Kidney epithelial cell (primary cell): ENCODE results near the gene CTNNA3. TPM values are rescaled to one million over a fixed set of nuclear protein-coding genes. Genes with fewer than 3 reads are reported as not detected.

Experiments used
- DNase-seq: peaks from one replicate; pipeline ENCODE4 v3.0.0-alpha.2; 2010; ENCODE audit warnings: low read depth
- H3K27me3 ChIP-seq: 2 replicates; pipeline ENCODE4 v1.6.0; 2011; ENCODE audit warnings: low read length; ENCODE audit not compliant: control insufficient read depth, insufficient read depth
- H3K36me3 ChIP-seq: 2 replicates; pipeline ENCODE4 v1.5.1; 2011; ENCODE audit warnings: low read length; ENCODE audit not compliant: control insufficient read depth, insufficient read depth
- H3K4me3 ChIP-seq: 2 replicates; pipeline ENCODE4 v1.5.1; 2011; ENCODE audit warnings: low read depth, mild to moderate bottlenecking, control low read depth, low read length
- total RNA-seq: library from RNA; depleted of rRNA; stranded (reverse); fragments of >200 nt; gene quantifications from 2 replicates; pipeline ENCODE4 v1.2.3, GENCODE V29; 2015
- TF ChIP-seq, protein P1 (sequence below): IDR thresholded peaks from 2 replicates; pipeline ENCODE4 v1.5.1; 2011; ENCODE audit warnings: mild to moderate bottlenecking, moderate library complexity, low read length, control low read depth, inconsistent platforms; ENCODE audit not compliant: insufficient read depth, poor library complexity, severe bottlenecking

The CTNNA3 gene
- total RNA-seq, 1 donor from 2014 or later: 0.79 TPM

DNA sequence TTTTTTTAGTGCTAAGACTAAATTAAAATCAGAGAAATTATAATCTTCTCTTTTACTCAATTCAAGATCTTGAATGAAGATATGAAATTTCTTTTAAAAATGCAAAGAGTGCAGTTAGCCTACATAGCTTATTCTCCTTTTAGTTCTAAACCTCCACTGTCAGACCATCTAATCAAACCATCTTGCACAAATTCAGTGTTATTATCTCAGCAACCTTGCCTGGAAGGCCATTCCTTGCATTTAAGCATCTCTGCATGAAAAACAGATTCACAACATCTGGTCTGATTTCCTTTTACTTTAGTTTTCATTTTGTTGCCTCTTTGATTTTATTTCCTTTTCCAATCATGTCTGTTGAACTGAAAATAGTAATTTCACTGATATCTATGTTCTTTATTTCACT is 1297.3 kb downstream of the CTNNA3 start:
- no peaks in the 10 kb centered on the region for H3K27me3 ChIP-seq
- H3K36me3 ChIP-seq: no peaks in the 10 kb centered on the region
- no peak for DNase-seq
- no peak overlapping the region for H3K4me3 ChIP-seq
- TF ChIP-seq, protein P1, sequence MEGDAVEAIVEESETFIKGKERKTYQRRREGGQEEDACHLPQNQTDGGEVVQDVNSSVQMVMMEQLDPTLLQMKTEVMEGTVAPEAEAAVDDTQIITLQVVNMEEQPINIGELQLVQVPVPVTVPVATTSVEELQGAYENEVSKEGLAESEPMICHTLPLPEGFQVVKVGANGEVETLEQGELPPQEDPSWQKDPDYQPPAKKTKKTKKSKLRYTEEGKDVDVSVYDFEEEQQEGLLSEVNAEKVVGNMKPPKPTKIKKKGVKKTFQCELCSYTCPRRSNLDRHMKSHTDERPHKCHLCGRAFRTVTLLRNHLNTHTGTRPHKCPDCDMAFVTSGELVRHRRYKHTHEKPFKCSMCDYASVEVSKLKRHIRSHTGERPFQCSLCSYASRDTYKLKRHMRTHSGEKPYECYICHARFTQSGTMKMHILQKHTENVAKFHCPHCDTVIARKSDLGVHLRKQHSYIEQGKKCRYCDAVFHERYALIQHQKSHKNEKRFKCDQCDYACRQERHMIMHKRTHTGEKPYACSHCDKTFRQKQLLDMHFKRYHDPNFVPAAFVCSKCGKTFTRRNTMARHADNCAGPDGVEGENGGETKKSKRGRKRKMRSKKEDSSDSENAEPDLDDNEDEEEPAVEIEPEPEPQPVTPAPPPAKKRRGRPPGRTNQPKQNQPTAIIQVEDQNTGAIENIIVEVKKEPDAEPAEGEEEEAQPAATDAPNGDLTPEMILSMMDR: no peak

DNA sequence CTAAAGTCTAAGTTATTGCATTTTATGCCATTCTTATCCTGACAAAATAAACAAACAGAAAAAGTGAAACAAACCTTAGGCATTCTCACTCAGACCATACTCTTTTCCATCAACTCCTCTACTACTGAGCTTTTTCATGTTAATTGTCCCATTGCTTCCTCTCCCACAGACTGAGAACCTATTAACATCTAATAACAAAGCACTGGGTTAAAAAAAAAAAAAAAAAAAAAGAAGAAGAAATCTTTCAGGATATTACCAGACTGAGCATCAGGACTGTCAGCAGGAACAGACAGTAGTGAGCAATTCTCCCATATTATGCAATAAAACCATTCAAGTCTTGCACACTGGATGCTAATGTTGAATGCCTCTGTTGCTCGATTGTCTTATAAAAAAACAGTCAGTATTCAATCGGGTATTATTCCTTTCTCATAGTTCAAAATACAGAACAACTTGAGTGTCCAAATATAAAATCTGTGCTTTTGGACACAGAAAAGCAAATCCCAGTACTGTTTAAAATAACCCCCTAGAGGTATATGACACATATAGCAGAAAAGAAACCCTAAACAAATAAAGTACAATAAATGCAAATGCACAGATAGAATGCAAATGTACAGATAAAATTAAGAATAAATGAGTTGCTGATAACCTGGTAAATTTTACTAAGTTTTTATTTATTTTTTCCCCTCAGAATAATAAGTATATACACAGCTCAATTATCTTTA is 1301.5 kb downstream of the CTNNA3 start:
- Histone ChIP-seq H3K36me3 (no peaks in the 10 kb centered on the region), H3K4me3 (no peak overlapping the region), H3K27me3 (no peaks in the 10 kb centered on the region)
- no peak for DNase-seq
- TF ChIP-seq, protein P1: no peak

DNA sequence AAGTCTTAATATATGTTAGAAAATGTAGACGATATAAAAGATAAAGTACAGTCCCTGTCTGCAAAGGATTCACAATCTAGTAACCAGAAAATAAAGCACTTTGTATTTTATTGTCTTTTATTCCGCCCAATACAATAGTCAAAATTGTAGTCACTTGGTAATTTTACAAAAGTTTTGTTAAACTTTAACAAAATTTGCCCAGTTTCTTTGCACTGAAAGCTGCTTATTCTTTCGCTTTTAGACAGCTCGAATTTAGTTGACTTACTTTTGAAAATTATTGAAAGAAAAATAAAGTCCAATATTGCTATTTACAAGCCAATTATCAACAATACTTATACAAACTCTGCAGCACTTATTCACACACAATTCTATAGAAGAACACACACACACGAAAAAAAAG is 1305.1 kb downstream of the CTNNA3 start:
- no peak for DNase-seq
- TF ChIP-seq, protein P1: no peak
- H3K4me3 ChIP-seq: no peak overlapping the region

DNA sequence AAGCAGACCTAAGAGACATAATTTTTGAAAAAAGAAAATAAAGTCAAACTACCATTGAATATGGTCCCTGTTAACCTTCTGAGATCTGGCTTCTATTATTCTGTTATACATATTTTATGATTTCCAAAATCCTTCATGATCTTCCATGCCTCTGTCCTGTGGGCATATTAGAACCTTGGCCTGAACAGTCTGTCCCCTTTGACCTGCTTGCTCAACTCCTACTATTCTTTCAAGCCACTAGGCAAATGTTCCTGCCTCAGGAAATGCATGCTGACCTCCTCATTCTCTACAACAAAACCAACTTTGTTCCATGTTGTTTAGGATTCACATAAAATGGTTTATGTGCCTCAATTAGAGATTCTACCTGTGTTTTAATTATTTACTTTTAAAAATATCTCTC is 1315.0 kb downstream of the CTNNA3 start:
- H3K4me3 ChIP-seq: no peak overlapping the region
- no peaks in the 10 kb centered on the region for H3K36me3 ChIP-seq
- TF ChIP-seq, protein P1: no peak
- no peak for DNase-seq
- no peaks in the 10 kb centered on the region for H3K27me3 ChIP-seq

More for the DNA sequence above, 1305.1 kb downstream of the CTNNA3 start:
- no peaks in the 10 kb centered on the region for H3K27me3 ChIP-seq
- no peaks in the 10 kb centered on the region for H3K36me3 ChIP-seq

DNA sequence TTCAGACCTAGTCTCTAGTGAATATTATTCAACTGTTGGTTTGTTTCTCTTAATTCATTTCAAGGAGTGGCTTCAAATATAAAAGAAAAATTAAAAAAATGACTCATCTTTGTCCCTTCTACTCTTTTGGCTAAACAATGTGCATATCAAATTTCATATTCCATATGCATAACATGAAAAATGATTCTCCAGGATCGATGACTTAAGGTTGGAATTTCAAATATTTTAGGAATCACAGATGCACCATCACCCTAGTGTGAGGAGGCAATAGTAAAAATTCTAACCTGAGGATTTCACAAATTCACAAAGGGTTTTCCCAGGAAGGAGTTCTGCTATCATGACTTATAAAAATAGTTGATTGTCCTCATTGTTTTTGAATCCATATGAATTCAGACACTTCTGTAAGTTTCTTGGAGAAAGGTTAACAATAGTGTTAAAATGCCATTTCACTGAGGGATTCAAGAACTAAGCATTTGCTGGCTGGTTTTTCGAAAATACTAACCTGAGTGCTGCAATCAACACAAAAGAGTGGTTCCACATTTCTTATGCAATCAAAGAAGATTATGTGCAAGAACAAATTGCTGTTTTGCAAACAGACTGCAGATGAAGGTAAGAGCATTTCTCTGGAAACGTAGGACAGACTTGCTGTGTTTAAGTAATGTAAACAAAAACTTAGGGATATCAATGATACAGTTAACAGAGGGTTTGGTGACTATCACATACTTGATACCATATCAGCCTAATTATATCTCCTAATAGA is 1317.7 kb downstream of the CTNNA3 start:
- Histone ChIP-seq H3K27me3 (no peaks in the 10 kb centered on the region), H3K4me3 (no peak overlapping the region), H3K36me3 (no peaks in the 10 kb centered on the region)
- TF ChIP-seq, protein P1: no peak
- no peak for DNase-seq

DNA sequence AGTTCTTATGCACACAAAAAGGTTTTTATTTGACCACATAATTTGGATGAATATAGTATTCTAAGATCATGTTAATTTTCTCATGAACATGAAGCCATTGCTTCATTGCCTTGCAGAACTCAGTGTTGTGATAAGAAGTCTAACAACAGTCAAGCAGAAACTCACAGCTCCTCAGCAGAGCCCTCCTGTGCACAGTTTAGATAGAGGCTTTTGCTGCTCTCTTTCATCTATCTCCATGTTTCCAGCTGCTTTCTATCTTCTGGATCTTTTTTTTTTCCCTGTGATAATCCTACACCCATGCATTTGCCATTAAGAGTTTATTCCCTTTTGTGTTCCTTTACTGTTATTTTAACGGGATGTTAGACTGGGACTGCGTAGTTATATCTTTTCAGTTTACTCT is 1327.8 kb downstream of the CTNNA3 start:
- TF ChIP-seq, protein P1: no peak
- no peaks in the 10 kb centered on the region for H3K27me3 ChIP-seq
- H3K36me3 ChIP-seq: no peaks in the 10 kb centered on the region
- H3K4me3 ChIP-seq: no peak overlapping the region
- no peak for DNase-seq
